Peyer's patch (tissue), 4 donors: ENCODE results near the gene OGN.

Experiments used
- CTCF ChIP-seq, 6 experiments: fragments of 450-650 bp in 4 of 6; fragments of 200-600 bp in 2 of 6; sonication (generic) in 1 of 6; IDR thresholded peaks; one replicate each; pipeline ENCODE4 v1.5.1; 2017 to 2019; ENCODE audit warnings: antibody characterized with exemption in 6 of 6, mild to moderate bottlenecking in 3 of 6, moderate library complexity in 1 of 6
- POLR2A ChIP-seq, 2 donors: fragments of 450-650 bp; IDR thresholded peaks; one replicate each; pipeline ENCODE4 v1.5.1; 2017; ENCODE audit warnings: antibody characterized with exemption in 2 of 2, mild to moderate bottlenecking in 2 of 2, moderate library complexity in 2 of 2

GRCh38 chr9:92377876-92378275, 26.5 kb downstream of the OGN start:
- TF ChIP-seq CTCF (IDR thresholded peaks at IDR 0.05), result no peak
- no peak for TF ChIP-seq POLR2A (IDR thresholded peaks at IDR 0.05)
